Hepatocyte (in vitro differentiated cells): ENCODE data around the gene DPYD.

ENCODE experiments used
- CTCF ChIP-seq: fragments of 200-600 bp; sonication (generic); IDR thresholded peaks from 2 replicates; pipeline ENCODE4 v1.5.1; 2016; ENCODE audit warnings: antibody characterized with exemption, mild to moderate bottlenecking; ENCODE audit not compliant: poor library complexity
- EZH2 ChIP-seq: fragments of 200-600 bp; sonication (generic); IDR thresholded peaks from 2 replicates; pipeline ENCODE4 v1.6.1; 2016; ENCODE audit warnings: antibody characterized with exemption, mild to moderate bottlenecking, borderline replicate concordance
- EZH2phosphoT487 ChIP-seq: fragments of 200-600 bp; sonication (generic); IDR thresholded peaks from one replicate; pipeline ENCODE4 v1.6.1; 2018; ENCODE audit warnings: antibody characterized with exemption, mild to moderate bottlenecking, low read depth, moderate library complexity; ENCODE audit not compliant: unreplicated experiment, severe bottlenecking

- TF ChIP-seq CTCF (no peak), EZH2 (no peak), EZH2phosphoT487 (no peak)
These were observed 16.3 kb downstream of the DPYD start for GRCh38 chr1:97904534-97904933.
